GM12878 (cell line): ENCODE results near the gene P4HTM. TPM values are rescaled to one million over a fixed set of nuclear protein-coding genes. Genes with fewer than 3 reads are reported as not detected.

Source experiments
- ATAC-seq: fragments of 200-7000 bp; cut with Tn5 transposase; 3 replicates; pipeline ENCODE4 v1.9.1; 2020; ENCODE audit warnings: mild to moderate bottlenecking, moderate library complexity
- BruUV-seq: library from RNA; stranded (reverse); fragments of 400-500 nt; replicated peaks from 2 replicates; lab custom pipeline; 2021; lab: Mats Ljungman, UMichigan
- CTCF ChIA-PET: fragments of 300-600 bp; sonication (Branson Sonifier 250); formaldehyde crosslinking; extraction: SDS; loops from one replicate; lab custom pipeline; 2021; ENCODE audit warnings: inconsistent platforms; lab: Yijun Ruan, JAX
- POLR2A ChIA-PET: fragments of 350-600 bp; formaldehyde crosslinking; extraction: SDS; loops from one replicate; lab custom pipeline; 2021; ENCODE audit warnings: inconsistent platforms; lab: Charles Lee
- RAD21 ChIA-PET: fragments of 300-600 bp; sonication (Branson Sonifier 250); formaldehyde crosslinking; loops from one replicate; lab custom pipeline; 2023; ENCODE audit warnings: antibody characterized with exemption; ENCODE audit not compliant: unreplicated experiment; lab: Charles Lee
- SMC1A ChIA-PET: fragments of 300-600 bp; sonication (Branson Sonifier 250); formaldehyde crosslinking; loops from one replicate; lab custom pipeline; 2023; ENCODE audit not compliant: unreplicated experiment, uncharacterized antibody; lab: Charles Lee
- DNase-seq: peaks from one replicate; pipeline ENCODE4 v3.0.0-alpha.2; 2011; ENCODE audit warnings: low read depth, low spot score
- FAIRE-seq: peaks from 3 replicates; lab custom pipeline; 2011; peaks lifted over from hg19 to GRCh38; lab: Jason Lieb, UNC
- H2AFZ ChIP-seq: 2 replicates; pipeline ENCODE4 v1.6.0; 2011; ENCODE audit warnings: low read depth, low read length, control low read depth; ENCODE audit not compliant: control insufficient read depth
- H3K27ac ChIP-seq: 2 replicates; pipeline ENCODE4 v1.5.1; 2011; ENCODE audit warnings: control low read depth; ENCODE audit not compliant: control insufficient read depth, insufficient read depth
- H3K27me3 ChIP-seq, 2 experiments: replicated peaks in 1 of 2; 2 replicates each; pipeline versions ENCODE4 v1.6.0 to v1.6.1; 2011; ENCODE audit warnings: low read length in 1 of 2; ENCODE audit not compliant: control insufficient read depth in 2 of 2, insufficient read depth in 2 of 2
- H3K36me3 ChIP-seq, 2 experiments: 2 replicates each; pipeline ENCODE4 v1.5.1; 2011; ENCODE audit warnings: low read length in 1 of 2; ENCODE audit not compliant: control insufficient read depth in 2 of 2, insufficient read depth in 2 of 2
- H3K4me1 ChIP-seq: 2 replicates; pipeline ENCODE4 v1.6.1; 2011; ENCODE audit warnings: mild to moderate bottlenecking, low read length, moderate library complexity, mixed read lengths; ENCODE audit not compliant: control insufficient read depth, insufficient read depth
- H3K4me2 ChIP-seq: 2 replicates; pipeline ENCODE4 v1.6.0; 2011; ENCODE audit warnings: control low read depth; ENCODE audit not compliant: control insufficient read depth, insufficient read depth
- H3K4me3 ChIP-seq: fragments of 200-600 bp; sonication (generic); 2 replicates; pipeline ENCODE4 v1.5.1; 2016
- H3K79me2 ChIP-seq: 2 replicates; pipeline ENCODE4 v1.6.0; 2011; ENCODE audit warnings: low read length; ENCODE audit not compliant: control insufficient read depth, insufficient read depth
- H3K9ac ChIP-seq: 2 replicates; pipeline ENCODE4 v1.8.0; 2011; ENCODE audit warnings: low read length, control low read depth, mixed read lengths; ENCODE audit not compliant: control insufficient read depth, insufficient read depth
- H3K9me3 ChIP-seq: replicated peaks from 3 replicates; pipeline ENCODE4 v1.5.1; 2011; ENCODE audit warnings: mild to moderate bottlenecking, low read length; ENCODE audit not compliant: control insufficient read depth, insufficient read depth
- H4K20me1 ChIP-seq: 2 replicates; pipeline ENCODE4 v1.6.0; 2011; ENCODE audit not compliant: control insufficient read depth, insufficient read depth
- BMI1 ChIP-seq: fragments of 450-650 bp; IDR thresholded peaks from 2 replicates; pipeline ENCODE4 v1.6.1; 2016; ENCODE audit warnings: mild to moderate bottlenecking, moderate library complexity, borderline replicate concordance
- POLR2AphosphoS5 ChIP-seq: IDR thresholded peaks from 2 replicates; pipeline ENCODE4 v1.6.1; 2011; ENCODE audit warnings: mild to moderate bottlenecking, low read length, inconsistent platforms
- WGBS: methylation state at CpG from one replicate; pipeline ENCODE4 v1.1.6; 2016; ENCODE audit warnings: low lambda C conversion rate; ENCODE audit not compliant: insufficient replicate concordance, insufficient coverage; ENCODE audit errors: missing lambda C conversion rate; 5-methylcytosine and 5-hydroxymethylcytosine counted together
- in situ Hi-C: fragments of 300-500 bp; cut with MboI; formaldehyde crosslinking; loops from 9 replicates; pipeline ENCODE4 v1.14.3; 2018; ENCODE audit warnings: mixed read lengths
- intact Hi-C: fragments of 100-400 bp; cut with micrococcal nuclease; formaldehyde crosslinking; loops from one replicate; pipeline ENCODE4 v1.14.2; 2022; ENCODE audit not compliant: unreplicated experiment
- polyA plus RNA-seq, 11 experiments: library from polyadenylated mRNA; depleted of rRNA in 4 of 11; unstranded in 6 of 11; stranded (reverse) in 5 of 11; fragments of >200 nt; fragmentation: Nextera tagmentation in 4 of 11; fragmentation: Illumina TruSeq in 1 of 11; extraction: Ambion mirVana in 4 of 11; extraction: Trizol in 1 of 11; gene quantifications; 1 replicate in 1 of 11; 2 replicates in 10 of 11; pipeline versions ENCODE4 v1.2.1 to v1.2.3, GENCODE V29; 2011 to 2016; ENCODE audit warnings: inconsistent platforms in 2 of 11, missing spikeins in 2 of 11, low read depth in 1 of 11
- total RNA-seq, 4 experiments: library from RNA; depleted of rRNA in 3 of 4; stranded (reverse); fragments of >200 nt in 3 of 4; fragmentation: Illumina TruSeq in 1 of 4; extraction: Trizol in 1 of 4; gene quantifications; 2 replicates each; pipeline versions ENCODE4 v1.2.1 to v1.2.3, GENCODE V29; 2013 to 2021

Gene P4HTM
- total and polyA plus RNA-seq, 10 of the 15 experiments (the other 5 are each of a cell fraction or from before 2014, with no cell fraction given) = 0.76 to 28.8 (median 22.9) TPM

- ChIA-PET POLR2A (interaction anchor here (0.5 to 2.8 kb wide), 5 partner anchors 9 to 115 kb away, joined by 3 to 28 read pairs (median 6); partner anchors contain the start of genes QRICH1 and WDR6), CTCF (interaction anchor here (0.6 to 5.9 kb wide), 3 partner anchors 8 to 28 kb away, joined by 3 to 83 read pairs (median 21); partner anchors contain the start of genes P4HTM and WDR6), SMC1A (interaction anchor here (0.7 to 4.2 kb wide), 2 partner anchors 10 to 11 kb away, joined by 4 to 21 read pairs; partner anchors contain the start of genes IMPDH2 and WDR6), RAD21 (interaction anchor here (1.0 to 2.3 kb wide), 2 partner anchors 28 to 30 kb away, joined by 4 to 12 read pairs; no protein-coding TSS in a partner anchor)
- 0 out of 2 replicates have a peak, but pooled peaks cover 3% of the 10 kb centered on the region for H4K20me1 ChIP-seq
- H3K4me3 ChIP-seq = peak overlapping the region; percentile 95
- no peak for DNase-seq
- H3K9me3 ChIP-seq = no peaks in the 10 kb centered on the region
- no peak for ATAC-seq
- H3K27ac ChIP-seq = peak overlapping the region; percentile 59; the same call in 1 of the 2 replicates
- peaks cover 5% of the 10 kb centered on the region; the same call in 1 of the 2 replicates for H3K4me1 ChIP-seq
- in situ Hi-C loops = no loop called here
- intact Hi-C loops = no loop called here
- no TSS peak for BruUV-seq
- peak overlapping the region; percentile 86 for H3K4me2 ChIP-seq
- H3K79me2 ChIP-seq = peaks cover 31% of the 10 kb centered on the region
- peak overlapping the region; percentile 52; the same call in 1 of the 2 replicates for H3K9ac ChIP-seq
- H3K27me3 ChIP-seq = no peaks in the 10 kb centered on the region
- FAIRE-seq = no peak
- TF ChIP-seq POLR2AphosphoS5 (peak; percentile 41; the same call in 1 of the 2 replicates), BMI1 (no peak)
- H3K36me3 ChIP-seq = peaks cover 23 to 26% of the 10 kb centered on the region in 2 experiments
- WGBS = 6% methylated on average over 21 of the region's 23 CpGs
- no peak overlapping the region; the same call in 1 of the 2 replicates for H2AFZ ChIP-seq
Observed at GRCh38 chr3:49017229-49017970, 27.4 kb downstream of the P4HTM start.
